Hematopoietic multipotent progenitor cell treated with erythropoietin and hydrocortisone succinate and interleukin-3 and kit ligand, for 17 days (in vitro differentiated cells): ENCODE measurements around the gene SMTNL1.

Experiments used
- DNase-seq: peaks from one replicate; pipeline ENCODE4 v3.0.0-alpha.2; 2015; ENCODE audit warnings: low spot score

The SMTNL1 gene

GRCh38 chr11:57546451-57546850 is 9.1 kb downstream of the SMTNL1 start:
- DNase-seq = no peak

GRCh38 chr11:57546869-57547475 is 9.6 kb downstream of the SMTNL1 start:
- no peak for DNase-seq

GRCh38 chr11:57547854-57548377 is 10.5 kb downstream of the SMTNL1 start:
- no peak for DNase-seq

GRCh38 chr11:57549983-57550382 is 12.6 kb downstream of the SMTNL1 start:
- no peak for DNase-seq

- DNase-seq = no peak
These were observed 14.5 kb downstream of the SMTNL1 start for GRCh38 chr11:57551941-57552340.

GRCh38 chr11:57552479-57552878 is 15.1 kb downstream of the SMTNL1 start:
- no peak for DNase-seq

- no peak for DNase-seq
These were observed 18.0 kb downstream of the SMTNL1 start for GRCh38 chr11:57555393-57555792.

GRCh38 chr11:57556041-57556440 is 18.6 kb downstream of the SMTNL1 start:
- no peak for DNase-seq

GRCh38 chr11:57560146-57560545 is 22.8 kb downstream of the SMTNL1 start:
- DNase-seq = no peak

GRCh38 chr11:57562596-57562995 is 25.2 kb downstream of the SMTNL1 start:
- no peak for DNase-seq

- DNase-seq = peak; percentile 70
These were observed 28.9 kb downstream of the SMTNL1 start for GRCh38 chr11:57566005-57566904.

- DNase-seq = peak; percentile 57
These were observed 29.6 kb downstream of the SMTNL1 start for GRCh38 chr11:57566905-57567514.

- DNase-seq = peak; percentile 66
These were observed 30.3 kb downstream of the SMTNL1 start, which contains the start of gene UBE2L6 for GRCh38 chr11:57567515-57568329. Gene UBE2L6 (minus strand): TSS chr11:57567672. CDS start chr11:57567611, 61 bp downstream.

GRCh38 chr11:57568330-57568766 is 31.0 kb downstream of the SMTNL1 start:
- DNase-seq = peak; percentile 86

- DNase-seq = no peak
These were observed 34.2 kb downstream of the SMTNL1 start for GRCh38 chr11:57571606-57572005.

GRCh38 chr11:57574061-57574460 is 36.7 kb downstream of the SMTNL1 start:
- no peak for DNase-seq

GRCh38 chr11:57584341-57584740 is 46.9 kb downstream of the SMTNL1 start:
- DNase-seq = no peak

GRCh38 chr11:57585301-57585700 is 47.9 kb downstream of the SMTNL1 start:
- no peak for DNase-seq

- no peak for DNase-seq
These were observed 49.4 kb downstream of the SMTNL1 start for GRCh38 chr11:57586711-57587245.

GRCh38 chr11:57588046-57588710 is 50.8 kb downstream of the SMTNL1 start:
- DNase-seq = no peak
